Transverse colon (tissue), 3 donors: ENCODE measurements around the gene THOC2.

Source experiments
- CTCF ChIP-seq, 5 experiments: fragments of 200-600 bp in 3 of 5; fragments of 450-650 bp in 2 of 5; sonication (generic) in 3 of 5; IDR thresholded peaks; 1 replicate in 2 of 5; 2 replicates in 3 of 5; pipeline ENCODE4 v1.5.1; 2016 to 2017; ENCODE audit warnings: antibody characterized with exemption in 5 of 5, inconsistent platforms in 3 of 5, mild to moderate bottlenecking in 2 of 5, moderate library complexity in 1 of 5
- POLR2A ChIP-seq: fragments of 450-650 bp; IDR thresholded peaks from one replicate; pipeline ENCODE4 v1.6.1; 2016; ENCODE audit warnings: antibody characterized with exemption, mild to moderate bottlenecking, moderate library complexity

- TF ChIP-seq CTCF (IDR thresholded peaks at IDR 0.05) = no peak
- TF ChIP-seq POLR2A = no peak
Measured at GRCh38 chrX:123745511-123745910, 12.7 kb upstream of the THOC2 start.
